Smooth muscle cell (in vitro differentiated cells): ENCODE results near the gene MYO3A. TPM values are rescaled to one million over a fixed set of nuclear protein-coding genes. Genes with fewer than 3 reads are reported as not detected.
A peak's percentile ranks its signal among the peaks of the same experiment; 100 is the strongest.

ENCODE experiments used
- DNase-seq: peaks from one replicate; lab custom pipeline; 2025; ENCODE audit not compliant: unreplicated experiment; lab: John Stamatoyannopoulos, UW
- H2AFZ ChIP-seq: fragments of 200-600 bp; sonication (generic); 2 replicates; pipeline ENCODE4 v1.6.0; 2016; ENCODE audit warnings: antibody characterized with exemption, low read depth, mild to moderate bottlenecking
- H3F3A ChIP-seq: fragments of 200-600 bp; sonication (generic); 2 replicates; pipeline ENCODE4 v1.6.0; 2017; ENCODE audit warnings: antibody characterized with exemption, low read depth
- H3K27ac ChIP-seq: fragments of 200-600 bp; sonication (generic); 2 replicates; pipeline ENCODE4 v1.5.1; 2016; ENCODE audit warnings: low read depth, mild to moderate bottlenecking
- H3K27me3 ChIP-seq: fragments of 200-600 bp; sonication (generic); 2 replicates; pipeline ENCODE4 v1.6.1; 2016; ENCODE audit warnings: low read depth, mild to moderate bottlenecking
- H3K36me3 ChIP-seq: fragments of 200-600 bp; sonication (generic); 2 replicates; pipeline ENCODE4 v1.5.1; 2016; ENCODE audit warnings: low read depth
- H3K4me1 ChIP-seq: fragments of 200-600 bp; sonication (generic); 2 replicates; pipeline ENCODE4 v1.5.1; 2016; ENCODE audit warnings: low read depth
- H3K4me2 ChIP-seq: fragments of 200-600 bp; sonication (generic); 2 replicates; pipeline ENCODE4 v1.6.0; 2016; ENCODE audit warnings: mild to moderate bottlenecking
- H3K4me3 ChIP-seq: fragments of 200-600 bp; sonication (generic); 2 replicates; pipeline ENCODE4 v1.5.1; 2016; ENCODE audit warnings: mild to moderate bottlenecking
- H3K79me2 ChIP-seq: fragments of 200-600 bp; sonication (generic); 2 replicates; pipeline ENCODE4 v1.6.0; 2016; ENCODE audit warnings: low read depth, mild to moderate bottlenecking
- H3K9ac ChIP-seq: fragments of 200-600 bp; sonication (generic); 2 replicates; pipeline ENCODE4 v1.6.0; 2016; ENCODE audit warnings: low read depth
- H3K9me3 ChIP-seq: fragments of 200-600 bp; sonication (generic); replicated peaks from 2 replicates; pipeline ENCODE4 v1.5.1; 2016; ENCODE audit warnings: low read depth
- H4K20me1 ChIP-seq: fragments of 200-600 bp; sonication (generic); 2 replicates; pipeline ENCODE4 v1.6.0; 2016; ENCODE audit warnings: low read depth
- WGBS: methylation state at CpG from one replicate; pipeline ENCODE4 v1.1.7; 2016; ENCODE audit warnings: low lambda C conversion rate; 5-methylcytosine and 5-hydroxymethylcytosine counted together
- polyA plus RNA-seq: library from polyadenylated mRNA; unstranded; fragments of >200 nt; fragmentation: Nextera tagmentation; extraction: Ambion mirVana; gene quantifications from 2 replicates; pipeline ENCODE4 v1.2.1, GENCODE V29; 2016
- total RNA-seq: library from RNA; depleted of rRNA; stranded (reverse); fragments of >200 nt; gene quantifications from 2 replicates; pipeline ENCODE4 v1.2.3, GENCODE V29; 2014
- TF ChIP-seq, protein P1 (sequence below): fragments of 200-600 bp; sonication (generic); IDR thresholded peaks from 2 replicates; pipeline ENCODE4 v1.5.1; 2017; ENCODE audit warnings: borderline replicate concordance, mild to moderate bottlenecking, antibody characterized with exemption; ENCODE audit not compliant: insufficient read depth, poor library complexity, severe bottlenecking

Gene MYO3A
- total and polyA plus RNA-seq, 2 experiments from 2014 or later: not detected

DNA sequence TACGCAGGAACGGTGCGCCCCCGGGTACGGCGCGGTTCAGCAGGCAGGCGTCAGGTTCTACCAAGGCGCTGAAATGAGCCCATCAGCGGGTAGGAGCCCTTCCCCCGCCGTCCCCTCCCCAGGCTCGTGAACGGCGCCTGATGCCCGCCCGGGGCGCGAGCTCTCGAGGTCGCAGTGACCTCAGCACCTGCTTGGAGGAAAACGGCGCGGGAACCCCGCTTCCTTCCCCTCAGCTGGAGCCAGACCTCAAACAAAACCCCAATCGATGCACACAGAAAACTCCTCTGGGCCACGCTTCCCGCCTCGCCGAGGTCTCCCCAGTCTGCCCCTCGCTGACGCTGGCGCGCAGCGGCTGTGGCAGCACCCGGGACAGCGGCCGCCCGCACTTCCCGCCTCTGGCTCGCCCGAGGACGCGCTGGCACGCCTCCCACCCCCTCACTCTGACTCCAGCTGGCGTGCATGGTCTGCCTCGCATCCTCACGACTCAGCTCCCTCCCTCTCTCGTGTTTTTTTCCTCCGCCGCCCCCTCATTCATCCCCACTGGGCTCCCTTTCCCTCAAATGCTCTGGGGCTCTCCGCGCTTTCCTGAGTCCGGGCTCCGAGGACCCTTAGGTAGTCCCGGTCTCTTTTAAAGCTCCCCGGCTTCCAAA, 282.0 kb downstream of the MYO3A start:
- H3K27ac ChIP-seq: no peak overlapping the region
- H3K4me1 ChIP-seq: peaks cover 33% of the 10 kb centered on the region
- WGBS: under 1% methylated on average over 42 of the region's 57 CpGs
- no peaks in the 10 kb centered on the region for H3K36me3 ChIP-seq
- no peaks in the 10 kb centered on the region for H4K20me1 ChIP-seq
- no peak overlapping the region for H2AFZ ChIP-seq
- TF ChIP-seq, protein P1, sequence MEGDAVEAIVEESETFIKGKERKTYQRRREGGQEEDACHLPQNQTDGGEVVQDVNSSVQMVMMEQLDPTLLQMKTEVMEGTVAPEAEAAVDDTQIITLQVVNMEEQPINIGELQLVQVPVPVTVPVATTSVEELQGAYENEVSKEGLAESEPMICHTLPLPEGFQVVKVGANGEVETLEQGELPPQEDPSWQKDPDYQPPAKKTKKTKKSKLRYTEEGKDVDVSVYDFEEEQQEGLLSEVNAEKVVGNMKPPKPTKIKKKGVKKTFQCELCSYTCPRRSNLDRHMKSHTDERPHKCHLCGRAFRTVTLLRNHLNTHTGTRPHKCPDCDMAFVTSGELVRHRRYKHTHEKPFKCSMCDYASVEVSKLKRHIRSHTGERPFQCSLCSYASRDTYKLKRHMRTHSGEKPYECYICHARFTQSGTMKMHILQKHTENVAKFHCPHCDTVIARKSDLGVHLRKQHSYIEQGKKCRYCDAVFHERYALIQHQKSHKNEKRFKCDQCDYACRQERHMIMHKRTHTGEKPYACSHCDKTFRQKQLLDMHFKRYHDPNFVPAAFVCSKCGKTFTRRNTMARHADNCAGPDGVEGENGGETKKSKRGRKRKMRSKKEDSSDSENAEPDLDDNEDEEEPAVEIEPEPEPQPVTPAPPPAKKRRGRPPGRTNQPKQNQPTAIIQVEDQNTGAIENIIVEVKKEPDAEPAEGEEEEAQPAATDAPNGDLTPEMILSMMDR: no peak
- H3K4me3 ChIP-seq: peak overlapping the region; percentile 32
- H3K4me2 ChIP-seq: peak overlapping the region; percentile 81
- H3K27me3 ChIP-seq: peaks cover 100% of the 10 kb centered on the region
- H3K9ac ChIP-seq: no peak overlapping the region
- peak; percentile 40 for DNase-seq
- H3K9me3 ChIP-seq: no peaks in the 10 kb centered on the region
- no peaks in the 10 kb centered on the region for H3F3A ChIP-seq
- H3K79me2 ChIP-seq: no peaks in the 10 kb centered on the region

DNA sequence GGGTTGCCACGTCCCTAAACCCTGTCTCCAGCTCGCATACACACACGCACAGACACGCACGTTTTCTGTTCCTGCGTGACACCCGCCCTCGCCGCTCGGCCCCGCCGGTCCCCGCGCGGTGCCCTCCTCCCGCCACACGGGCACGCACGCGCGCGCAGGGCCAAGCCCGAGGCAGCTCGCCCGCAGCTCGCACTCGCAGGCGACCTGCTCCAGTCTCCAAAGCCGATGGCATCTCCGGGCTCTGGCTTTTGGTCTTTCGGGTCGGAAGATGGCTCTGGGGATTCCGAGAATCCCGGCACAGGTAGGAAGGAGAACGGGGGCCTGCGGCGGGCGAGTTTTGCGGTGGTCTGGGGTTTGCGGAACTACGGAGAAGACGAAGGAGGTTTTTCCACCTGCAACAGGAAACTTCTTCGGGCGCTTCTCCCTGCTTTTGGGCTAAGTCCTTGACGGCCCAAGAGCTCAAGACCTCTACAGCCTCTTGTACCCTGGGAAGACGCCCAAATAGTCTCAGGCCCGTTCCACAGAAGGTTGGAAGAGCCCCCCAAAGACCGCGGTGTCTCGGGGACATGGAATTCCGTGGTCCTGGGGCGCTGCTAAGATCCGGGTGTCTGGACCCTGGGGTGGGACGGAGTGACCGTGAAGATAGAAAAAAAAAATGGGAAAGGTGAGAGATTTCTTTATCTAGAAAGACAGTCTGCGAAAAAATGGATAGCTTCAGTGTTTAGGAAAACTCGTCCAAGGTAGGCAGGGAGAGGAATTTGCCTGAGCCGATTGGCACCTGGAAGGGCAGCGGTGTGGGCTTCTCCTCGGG, 282.8 kb downstream of the MYO3A start, which contains the start of gene GAD2:
GAD2 (plus strand) TSS at position 190 of the 811 bp plus-strand sequence; CDS start at position 226, 36 bp downstream.
- H3F3A ChIP-seq: no peaks in the 10 kb centered on the region
- peaks cover 100% of the 10 kb centered on the region for H3K27me3 ChIP-seq
- no peak for DNase-seq
- no peak within 1 kb of the TSS for H3K9ac ChIP-seq
- H4K20me1 ChIP-seq: no peaks in the 10 kb centered on the region
- peak within 1 kb of the TSS; percentile 81 for H3K4me2 ChIP-seq
- no peaks in the 10 kb centered on the region for H3K79me2 ChIP-seq
- TF ChIP-seq, protein P1: no peak
- peaks cover 33% of the 10 kb centered on the region for H3K4me1 ChIP-seq
- WGBS: 5% methylated on average over 56 of the region's 60 CpGs
- H3K27ac ChIP-seq: no peak within 1 kb of the TSS
- H3K9me3 ChIP-seq: no peaks in the 10 kb centered on the region
- H3K36me3 ChIP-seq: no peaks in the 10 kb centered on the region
- peak within 1 kb of the TSS; percentile 32 for H3K4me3 ChIP-seq
- H2AFZ ChIP-seq: no peak within 1 kb of the TSS

DNA sequence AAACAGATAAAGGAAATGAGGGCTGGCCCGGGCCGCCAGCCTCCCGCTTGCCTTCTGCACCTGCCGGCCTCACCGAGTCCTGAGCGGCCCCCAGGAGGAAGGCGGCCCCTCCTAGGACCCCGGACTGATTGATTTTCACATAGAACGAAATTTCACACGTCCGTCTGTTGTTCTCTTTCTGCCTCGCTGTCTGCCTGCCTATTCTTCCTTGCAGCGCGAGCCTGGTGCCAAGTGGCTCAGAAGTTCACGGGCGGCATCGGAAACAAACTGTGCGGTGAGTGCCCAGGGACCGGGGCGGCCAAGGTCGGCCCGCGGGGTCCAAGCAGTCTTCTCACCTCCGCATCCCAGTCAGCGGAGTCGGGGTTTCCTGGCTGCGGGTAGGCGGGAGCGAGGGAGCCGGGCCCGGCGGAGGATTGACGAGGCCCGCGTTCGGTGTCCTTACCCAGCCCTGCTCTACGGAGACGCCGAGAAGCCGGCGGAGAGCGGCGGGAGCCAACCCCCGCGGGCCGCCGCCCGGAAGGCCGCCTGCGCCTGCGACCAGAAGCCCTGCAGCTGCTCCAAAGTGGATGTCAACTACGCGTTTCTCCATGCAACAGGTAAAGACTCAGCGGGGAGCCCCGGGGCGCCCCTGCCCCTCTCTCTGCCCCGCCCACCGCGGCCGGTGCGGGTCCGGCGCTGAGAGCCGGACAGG, 283.5 kb downstream of the MYO3A start:
- H3K9me3 ChIP-seq: no peaks in the 10 kb centered on the region
- H3K9ac ChIP-seq: no peak overlapping the region
- H3K79me2 ChIP-seq: no peaks in the 10 kb centered on the region
- no peak for DNase-seq
- H3K36me3 ChIP-seq: no peaks in the 10 kb centered on the region
- peak overlapping the region; percentile 81 for H3K4me2 ChIP-seq
- H4K20me1 ChIP-seq: no peaks in the 10 kb centered on the region
- H2AFZ ChIP-seq: no peak overlapping the region
- no peaks in the 10 kb centered on the region for H3F3A ChIP-seq
- 1% methylated on average over 62 of the region's 64 CpGs for WGBS
- peak overlapping the region; percentile 8 for H3K4me3 ChIP-seq
- TF ChIP-seq, protein P1: no peak
- peaks cover 100% of the 10 kb centered on the region for H3K27me3 ChIP-seq
- no peak overlapping the region for H3K27ac ChIP-seq
- peaks cover 33% of the 10 kb centered on the region for H3K4me1 ChIP-seq
